ENCODE data around the gene TTC28.
"Not testable (repeated sequence)": the region's sequence is repeated elsewhere in the genome, so short reads cannot be mapped to it uniquely, and the experiment has no call there.

Gene TTC28

DNA sequence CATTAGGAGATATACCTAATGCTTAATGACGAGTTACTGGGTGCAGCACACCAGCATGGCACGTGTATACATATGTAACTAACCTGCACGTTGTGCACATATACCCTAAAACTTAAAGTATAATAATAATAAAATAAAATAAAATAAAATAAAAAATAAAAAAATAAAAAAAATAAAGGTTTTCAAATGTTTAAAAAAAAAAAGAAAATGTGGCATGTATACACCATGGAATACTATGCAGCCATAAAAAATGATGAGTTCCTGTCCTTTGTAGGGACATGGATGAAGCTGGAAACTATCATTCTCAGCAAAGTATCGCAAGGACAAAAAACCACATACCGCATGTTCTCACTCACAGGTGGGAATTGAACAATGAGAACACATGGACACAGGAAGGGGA lies 590.1 kb downstream of the TTC28 start:
- H3K4me3 ChIP-seq (ENCODE audit: low read depth, low read length); H3K4me1 ChIP-seq (ENCODE audit: control insufficient read depth, insufficient read depth, low read length); POLR2A ChIA-PET; H3K36me3 ChIP-seq (ENCODE audit: control insufficient read depth in 2 of 2, insufficient read depth in 1 of 2, low read length in 2 of 2); H3K27ac ChIP-seq (ENCODE audit: extremely low read depth, low read depth, low read length); H3K9me3 ChIP-seq (ENCODE audit: control insufficient read depth, insufficient read depth, low read depth, low read length); CTCF ChIA-PET: not testable (repeated sequence)
- peak; percentile 75 for TF ChIP-seq ZNF146 (tag by site-specific recombination; IDR thresholded peaks at IDR 0.05)

DNA sequence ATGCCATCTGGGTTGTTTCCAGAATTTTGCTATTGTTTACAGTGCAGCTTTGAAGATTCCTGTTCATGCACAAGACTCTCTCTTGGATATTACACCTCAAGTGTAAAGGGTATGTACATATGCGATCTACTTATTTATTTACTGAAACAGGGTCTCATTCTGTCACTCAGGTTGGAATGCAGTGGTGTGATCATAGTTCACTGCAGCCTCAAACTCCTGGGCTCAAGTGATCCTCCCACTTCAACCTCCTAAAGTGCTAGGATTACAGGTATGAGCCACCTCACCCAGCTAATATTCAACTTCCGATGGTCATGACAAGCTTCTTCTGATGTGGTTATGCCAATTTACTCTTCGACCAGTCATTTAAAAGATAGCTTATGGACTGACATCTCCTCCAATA lies 602.5 kb downstream of the TTC28 start:
- Histone ChIP-seq H3K4me3 (ENCODE audit: low read depth, low read length) (no peak overlapping the region), H3K4me1 (ENCODE audit: control insufficient read depth, insufficient read depth, low read length) (no peaks in the 10 kb centered on the region), H3K27ac (ENCODE audit: extremely low read depth, low read depth, low read length) (no peak overlapping the region), H3K9me3 (ENCODE audit: control insufficient read depth, insufficient read depth, low read depth, low read length) (no peaks in the 10 kb centered on the region), H3K36me3 (ENCODE audit: control insufficient read depth in 2 of 2, insufficient read depth in 1 of 2, low read length in 2 of 2) (peaks cover 0 to under 1% of the 10 kb centered on the region in 2 experiments; a peak in 1 of 3 replicates)
- no peak for TF ChIP-seq SP7 (tag by site-specific recombination; IDR thresholded peaks at IDR 0.05)
- no peak for TF ChIP-seq PBX3 (CRISPR knock-in tag; IDR thresholded peaks at IDR 0.05)
- TF ChIP-seq ZBTB17 (tag by site-specific recombination; IDR thresholded peaks at IDR 0.05), result no peak
- TF ChIP-seq ZNF23 (tag by site-specific recombination; IDR thresholded peaks at IDR 0.05; ENCODE audit: borderline replicate concordance), result no peak
- no peak for TF ChIP-seq ZBTB26 (tag by site-specific recombination; optimal IDR thresholded peaks at IDR 0.05)
- TF ChIP-seq ZNF140 (tag by site-specific recombination; IDR thresholded peaks at IDR 0.05), result no peak
- TF ChIP-seq ZSCAN30 (tag by site-specific recombination; IDR thresholded peaks at IDR 0.05), result no peak
- TF ChIP-seq KLF17 (tag by site-specific recombination; IDR thresholded peaks at IDR 0.05), result no peak
- no peak for TF ChIP-seq ZNF623 (tag by site-specific recombination; IDR thresholded peaks at IDR 0.05)
- TF ChIP-seq ZNF48 (tag by site-specific recombination; IDR thresholded peaks at IDR 0.05), result no peak
- no peak for TF ChIP-seq ELK4 (IDR thresholded peaks at IDR 0.05; ENCODE audit: borderline replicate concordance, low read depth, low read length)
- no peak for TF ChIP-seq ZNF112 (tag by site-specific recombination; IDR thresholded peaks at IDR 0.05)
- no peak for TF ChIP-seq SCRT1 (tag by site-specific recombination; IDR thresholded peaks at IDR 0.05; ENCODE audit: borderline replicate concordance)
- no peak for TF ChIP-seq ZNF133 (tag by site-specific recombination; IDR thresholded peaks at IDR 0.05)
- TF ChIP-seq ZNF529 (tag by site-specific recombination; IDR thresholded peaks at IDR 0.05; ENCODE audit: insufficient replicate concordance), result no peak
- no peak for TF ChIP-seq ZNF596 (tag by site-specific recombination; IDR thresholded peaks at IDR 0.05)
- TF ChIP-seq ZNF175 (tag by site-specific recombination; IDR thresholded peaks at IDR 0.05), result no peak
- TF ChIP-seq, protein P1, sequence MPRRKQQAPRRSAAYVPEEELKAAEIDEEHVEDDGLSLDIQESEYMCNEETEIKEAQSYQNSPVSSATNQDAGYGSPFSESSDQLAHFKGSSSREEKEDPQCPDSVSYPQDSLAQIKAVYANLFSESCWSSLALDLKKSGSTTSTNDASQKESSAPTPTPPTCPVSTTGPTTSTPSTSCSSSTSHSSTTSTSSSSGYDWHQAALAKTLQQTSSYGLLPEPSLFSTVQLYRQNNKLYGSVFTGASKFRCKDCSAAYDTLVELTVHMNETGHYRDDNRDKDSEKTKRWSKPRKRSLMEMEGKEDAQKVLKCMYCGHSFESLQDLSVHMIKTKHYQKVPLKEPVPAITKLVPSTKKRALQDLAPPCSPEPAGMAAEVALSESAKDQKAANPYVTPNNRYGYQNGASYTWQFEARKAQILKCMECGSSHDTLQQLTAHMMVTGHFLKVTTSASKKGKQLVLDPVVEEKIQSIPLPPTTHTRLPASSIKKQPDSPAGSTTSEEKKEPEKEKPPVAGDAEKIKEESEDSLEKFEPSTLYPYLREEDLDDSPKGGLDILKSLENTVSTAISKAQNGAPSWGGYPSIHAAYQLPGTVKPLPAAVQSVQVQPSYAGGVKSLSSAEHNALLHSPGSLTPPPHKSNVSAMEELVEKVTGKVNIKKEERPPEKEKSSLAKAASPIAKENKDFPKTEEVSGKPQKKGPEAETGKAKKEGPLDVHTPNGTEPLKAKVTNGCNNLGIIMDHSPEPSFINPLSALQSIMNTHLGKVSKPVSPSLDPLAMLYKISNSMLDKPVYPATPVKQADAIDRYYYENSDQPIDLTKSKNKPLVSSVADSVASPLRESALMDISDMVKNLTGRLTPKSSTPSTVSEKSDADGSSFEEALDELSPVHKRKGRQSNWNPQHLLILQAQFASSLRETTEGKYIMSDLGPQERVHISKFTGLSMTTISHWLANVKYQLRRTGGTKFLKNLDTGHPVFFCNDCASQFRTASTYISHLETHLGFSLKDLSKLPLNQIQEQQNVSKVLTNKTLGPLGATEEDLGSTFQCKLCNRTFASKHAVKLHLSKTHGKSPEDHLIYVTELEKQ (tag by site-specific recombination; IDR thresholded peaks at IDR 0.05; ENCODE audit: borderline replicate concordance), result no peak
- TF ChIP-seq ZSCAN23 (tag by site-specific recombination; IDR thresholded peaks at IDR 0.05), result no peak
- TF ChIP-seq ZNF10 (tag by site-specific recombination; IDR thresholded peaks at IDR 0.05), result no peak
- POLR2A ChIA-PET, result no interaction called here
- CTCF ChIA-PET, result interaction anchor here (0.6 to 0.7 kb wide), 3 partner anchors 22 to 230 kb away, joined by 3 to 6 read pairs (median 4); no protein-coding TSS in a partner anchor

Data from HEK293 (cell line).